Effector CD8-positive, alpha-beta T cell (primary cell): ENCODE measurements around the gene SELENOM.
"Not testable (repeated sequence)": the region's sequence is repeated elsewhere in the genome, so short reads cannot be mapped to it uniquely, and the experiment has no call there.

ENCODE experiments used
- DNase-seq: peaks from one replicate; lab custom pipeline; 2025; lab: John Stamatoyannopoulos, UW

The SELENOM gene

DNA sequence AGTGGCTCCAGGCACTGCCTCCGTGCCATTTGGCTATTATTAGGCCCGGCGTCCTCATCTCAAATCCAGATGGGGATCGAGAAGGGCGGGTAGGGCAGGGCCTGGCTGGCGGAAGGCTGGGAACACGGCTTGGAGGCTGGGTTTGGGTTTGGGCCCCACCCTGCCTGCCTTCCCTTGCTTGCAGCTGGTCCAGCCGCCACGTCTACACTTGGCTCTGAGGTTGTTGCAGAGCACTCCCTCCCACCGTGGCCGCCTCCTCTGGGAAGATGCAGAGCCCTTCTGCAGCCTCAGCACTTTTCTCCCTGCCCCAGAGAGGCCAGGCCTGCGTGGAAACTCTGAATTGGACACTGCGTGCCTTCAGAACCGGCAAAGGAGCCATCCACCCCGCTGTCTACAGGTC, 31.4 kb downstream of the SELENOM start:
- DNase-seq, result no peak

- DNase-seq, result not testable (repeated sequence)
Measured at GRCh38 chr22:31073545-31074145, 33.7 kb downstream of the SELENOM start.

GRCh38 chr22:31073125-31073524, 34.2 kb downstream of the SELENOM start:
- not testable (repeated sequence) for DNase-seq

DNA sequence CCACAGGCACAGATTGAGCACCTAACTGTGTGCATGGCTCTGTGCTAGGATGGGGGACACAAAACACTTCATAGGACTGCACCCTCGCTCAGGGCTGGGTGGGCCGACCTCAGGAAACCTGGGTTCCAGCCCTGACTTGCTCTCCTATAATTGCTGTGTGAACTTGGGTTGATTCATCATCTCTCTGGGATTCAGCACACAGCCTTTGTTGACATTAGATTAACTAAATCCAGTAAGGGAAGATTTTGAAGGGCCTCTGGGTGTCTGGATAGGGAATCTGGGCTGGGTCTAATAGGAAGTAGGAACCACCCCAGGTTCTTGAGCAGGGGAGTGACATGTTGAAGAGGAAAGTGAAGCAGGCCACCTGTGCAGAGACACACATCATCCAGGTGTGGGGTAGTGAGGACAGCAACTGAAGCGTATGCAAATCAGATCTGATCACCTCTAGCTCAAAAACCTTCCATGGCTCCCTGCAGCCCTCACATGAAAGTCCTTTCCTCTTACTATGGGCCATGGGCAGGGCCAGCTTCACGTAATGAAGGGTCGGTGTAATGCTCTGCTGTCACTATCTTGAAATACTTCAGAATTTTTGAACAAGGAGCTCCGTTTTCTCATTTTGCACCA, 37.6 kb downstream of the SELENOM start:
- DNase-seq, result not testable (repeated sequence)

DNA sequence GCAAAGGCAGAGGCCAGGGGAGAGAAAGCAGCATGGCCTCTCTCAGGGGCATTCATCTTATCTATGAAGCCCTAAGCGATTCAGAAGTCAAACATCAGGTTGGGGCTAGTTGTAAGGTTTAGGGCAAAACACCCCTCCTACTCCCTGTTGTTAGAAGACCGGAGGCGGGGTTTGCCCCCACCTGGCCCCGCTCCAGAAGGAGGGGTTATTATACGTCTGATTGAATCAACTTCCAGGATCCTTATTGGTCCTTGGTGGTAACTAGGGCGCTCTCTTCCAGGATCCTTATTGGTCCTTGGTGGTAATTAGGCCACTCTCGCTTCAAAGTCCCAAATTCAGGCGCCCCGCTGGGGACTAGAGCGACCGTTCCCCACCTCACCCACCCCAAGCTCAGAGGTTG, 38.4 kb downstream of the SELENOM start:
- DNase-seq, result no peak

GRCh38 chr22:31064369-31064768, 43.0 kb downstream of the SELENOM start:
- DNase-seq, result no peak

GRCh38 chr22:31062566-31063230, 44.7 kb downstream of the SELENOM start:
- DNase-seq, result no peak

GRCh38 chr22:31059663-31060062, 47.7 kb downstream of the SELENOM start:
- DNase-seq, result not testable (repeated sequence)

GRCh38 chr22:31056986-31057599, 50.3 kb downstream of the SELENOM start:
- no peak for DNase-seq

GRCh38 chr22:31055635-31056159, 51.7 kb downstream of the SELENOM start:
- no peak for DNase-seq

GRCh38 chr22:31055117-31055634, 52.2 kb downstream of the SELENOM start:
- no peak for DNase-seq
